GM12878 (cell line): Measurements from ENCODE around the gene JADE2.

ENCODE experiments used
- EED ChIP-seq: sonication (generic); IDR thresholded peaks from 2 replicates; pipeline ENCODE4 v1.6.1; 2016; ENCODE audit warnings: antibody characterized with exemption, low read depth
- TF ChIP-seq, protein P1 (sequence below): fragments of 450-650 bp; formaldehyde crosslinking; IDR thresholded peaks from 2 replicates; pipeline ENCODE4 v1.5.0; 2022; ENCODE audit warnings: mild to moderate bottlenecking, missing genetic modification characterization
- TF ChIP-seq, protein P2 (sequence below), 3 experiments: IDR thresholded peaks in 2 of 3; conservative IDR thresholded peaks in 1 of 3; 2 replicates each; pipeline ENCODE4 v1.5.1; 2011; ENCODE audit warnings: low read depth in 3 of 3, low read length in 3 of 3, mild to moderate bottlenecking in 3 of 3, control low read depth in 2 of 3, moderate library complexity in 2 of 3, inconsistent platforms in 1 of 3, mixed read lengths in 1 of 3; ENCODE audit not compliant: control insufficient read depth in 2 of 3, insufficient read depth in 1 of 3; ENCODE audit errors: extremely low read depth in 1 of 3
- TF ChIP-seq, protein P3 (sequence below): fragments of 450-650 bp; IDR thresholded peaks from 2 replicates; pipeline ENCODE4 v1.6.1; 2017; ENCODE audit warnings: mild to moderate bottlenecking, low read depth, inconsistent platforms; ENCODE audit not compliant: poor library complexity, severe bottlenecking

DNA sequence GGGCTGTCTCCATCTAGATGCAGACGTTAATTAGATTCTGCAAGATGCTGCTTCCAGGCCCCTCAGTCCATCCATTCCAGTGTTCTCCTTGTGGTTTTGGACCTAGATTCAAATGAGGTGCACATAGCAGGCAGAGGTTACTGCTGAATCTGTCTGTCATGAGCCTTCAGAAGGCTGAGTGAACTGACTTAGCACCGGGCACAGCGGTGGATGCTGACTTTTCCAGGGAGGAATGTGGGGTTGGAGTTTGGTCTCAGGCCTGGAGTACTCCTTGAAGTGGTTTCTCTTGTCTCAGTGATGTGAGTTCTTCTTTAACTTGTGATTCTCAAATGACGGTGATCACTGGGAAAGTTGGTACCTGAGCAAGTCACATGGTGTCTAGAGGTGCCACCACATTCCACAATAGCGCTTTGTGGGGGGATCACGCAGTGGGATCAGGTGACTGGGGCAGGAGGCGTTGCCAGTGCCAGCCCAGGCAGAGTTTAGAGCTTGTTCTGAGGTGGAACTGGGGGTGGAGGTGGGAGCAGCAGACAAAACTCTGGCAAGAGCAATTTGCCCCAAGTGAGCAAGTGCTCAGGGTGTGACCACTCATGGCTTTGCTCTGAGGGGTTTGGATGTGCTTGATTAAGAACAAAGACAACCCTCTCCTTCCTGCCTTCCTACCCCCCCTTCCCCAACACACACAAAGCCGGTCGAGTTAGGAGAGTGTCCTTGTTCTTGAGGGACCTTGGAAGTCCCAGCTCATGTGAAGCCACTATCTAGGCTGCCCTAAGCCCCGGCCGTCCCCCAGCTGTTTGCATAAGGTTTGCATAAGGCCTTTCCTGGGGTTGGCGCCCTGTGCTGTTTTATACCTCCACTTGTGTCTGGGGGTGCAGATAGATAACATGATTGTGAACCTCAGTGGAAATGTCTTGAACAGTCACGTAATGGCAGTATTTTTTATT lies 25.1 kb downstream of the JADE2 start:
- TF ChIP-seq, protein P1, sequence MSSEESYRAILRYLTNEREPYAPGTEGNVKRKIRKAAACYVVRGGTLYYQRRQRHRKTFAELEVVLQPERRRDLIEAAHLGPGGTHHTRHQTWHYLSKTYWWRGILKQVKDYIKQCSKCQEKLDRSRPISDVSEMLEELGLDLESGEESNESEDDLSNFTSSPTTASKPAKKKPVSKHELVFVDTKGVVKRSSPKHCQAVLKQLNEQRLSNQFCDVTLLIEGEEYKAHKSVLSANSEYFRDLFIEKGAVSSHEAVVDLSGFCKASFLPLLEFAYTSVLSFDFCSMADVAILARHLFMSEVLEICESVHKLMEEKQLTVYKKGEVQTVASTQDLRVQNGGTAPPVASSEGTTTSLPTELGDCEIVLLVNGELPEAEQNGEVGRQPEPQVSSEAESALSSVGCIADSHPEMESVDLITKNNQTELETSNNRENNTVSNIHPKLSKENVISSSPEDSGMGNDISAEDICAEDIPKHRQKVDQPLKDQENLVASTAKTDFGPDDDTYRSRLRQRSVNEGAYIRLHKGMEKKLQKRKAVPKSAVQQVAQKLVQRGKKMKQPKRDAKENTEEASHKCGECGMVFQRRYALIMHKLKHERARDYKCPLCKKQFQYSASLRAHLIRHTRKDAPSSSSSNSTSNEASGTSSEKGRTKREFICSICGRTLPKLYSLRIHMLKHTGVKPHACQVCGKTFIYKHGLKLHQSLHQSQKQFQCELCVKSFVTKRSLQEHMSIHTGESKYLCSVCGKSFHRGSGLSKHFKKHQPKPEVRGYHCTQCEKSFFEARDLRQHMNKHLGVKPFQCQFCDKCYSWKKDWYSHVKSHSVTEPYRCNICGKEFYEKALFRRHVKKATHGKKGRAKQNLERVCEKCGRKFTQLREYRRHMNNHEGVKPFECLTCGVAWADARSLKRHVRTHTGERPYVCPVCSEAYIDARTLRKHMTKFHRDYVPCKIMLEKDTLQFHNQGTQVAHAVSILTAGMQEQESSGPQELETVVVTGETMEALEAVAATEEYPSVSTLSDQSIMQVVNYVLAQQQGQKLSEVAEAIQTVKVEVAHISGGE (CRISPR knock-in tag), result no peak
- TF ChIP-seq EED, result peak; percentile 14; the same call in 1 of the 2 replicates
- TF ChIP-seq, protein P2, sequence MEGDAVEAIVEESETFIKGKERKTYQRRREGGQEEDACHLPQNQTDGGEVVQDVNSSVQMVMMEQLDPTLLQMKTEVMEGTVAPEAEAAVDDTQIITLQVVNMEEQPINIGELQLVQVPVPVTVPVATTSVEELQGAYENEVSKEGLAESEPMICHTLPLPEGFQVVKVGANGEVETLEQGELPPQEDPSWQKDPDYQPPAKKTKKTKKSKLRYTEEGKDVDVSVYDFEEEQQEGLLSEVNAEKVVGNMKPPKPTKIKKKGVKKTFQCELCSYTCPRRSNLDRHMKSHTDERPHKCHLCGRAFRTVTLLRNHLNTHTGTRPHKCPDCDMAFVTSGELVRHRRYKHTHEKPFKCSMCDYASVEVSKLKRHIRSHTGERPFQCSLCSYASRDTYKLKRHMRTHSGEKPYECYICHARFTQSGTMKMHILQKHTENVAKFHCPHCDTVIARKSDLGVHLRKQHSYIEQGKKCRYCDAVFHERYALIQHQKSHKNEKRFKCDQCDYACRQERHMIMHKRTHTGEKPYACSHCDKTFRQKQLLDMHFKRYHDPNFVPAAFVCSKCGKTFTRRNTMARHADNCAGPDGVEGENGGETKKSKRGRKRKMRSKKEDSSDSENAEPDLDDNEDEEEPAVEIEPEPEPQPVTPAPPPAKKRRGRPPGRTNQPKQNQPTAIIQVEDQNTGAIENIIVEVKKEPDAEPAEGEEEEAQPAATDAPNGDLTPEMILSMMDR (IDR thresholded peaks at IDR 0.05 in 2 of 3, conservative IDR thresholded peaks at IDR 0.05 in 1 of 3; ENCODE audit: control insufficient read depth in 2 of 3, extremely low read depth in 1 of 3, insufficient read depth in 1 of 3, low read depth in 3 of 3, low read length in 3 of 3), result no peak
- TF ChIP-seq, protein P3, sequence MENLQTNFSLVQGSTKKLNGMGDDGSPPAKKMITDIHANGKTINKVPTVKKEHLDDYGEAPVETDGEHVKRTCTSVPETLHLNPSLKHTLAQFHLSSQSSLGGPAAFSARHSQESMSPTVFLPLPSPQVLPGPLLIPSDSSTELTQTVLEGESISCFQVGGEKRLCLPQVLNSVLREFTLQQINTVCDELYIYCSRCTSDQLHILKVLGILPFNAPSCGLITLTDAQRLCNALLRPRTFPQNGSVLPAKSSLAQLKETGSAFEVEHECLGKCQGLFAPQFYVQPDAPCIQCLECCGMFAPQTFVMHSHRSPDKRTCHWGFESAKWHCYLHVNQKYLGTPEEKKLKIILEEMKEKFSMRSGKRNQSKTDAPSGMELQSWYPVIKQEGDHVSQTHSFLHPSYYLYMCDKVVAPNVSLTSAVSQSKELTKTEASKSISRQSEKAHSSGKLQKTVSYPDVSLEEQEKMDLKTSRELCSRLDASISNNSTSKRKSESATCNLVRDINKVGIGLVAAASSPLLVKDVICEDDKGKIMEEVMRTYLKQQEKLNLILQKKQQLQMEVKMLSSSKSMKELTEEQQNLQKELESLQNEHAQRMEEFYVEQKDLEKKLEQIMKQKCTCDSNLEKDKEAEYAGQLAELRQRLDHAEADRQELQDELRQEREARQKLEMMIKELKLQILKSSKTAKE, result no peak
